Duodenal mucosa (tissue), 2 donors: Measurements from ENCODE around the gene PLP2.

Experiments used
- H3K27ac ChIP-seq: one replicate; pipeline ENCODE4 v1.7.0; 2013; ENCODE audit warnings: low read depth, low read length
- H3K27me3 ChIP-seq, 2 donors: one replicate each; pipeline ENCODE4 v1.7.0; 2013; ENCODE audit warnings: low read length in 2 of 2, control low read depth in 1 of 2; ENCODE audit not compliant: insufficient read depth in 2 of 2, control insufficient read depth in 1 of 2
- H3K36me3 ChIP-seq, 2 donors: one replicate each; pipeline ENCODE4 v1.7.0; 2013; ENCODE audit warnings: low read length in 2 of 2, control low read depth in 1 of 2; ENCODE audit not compliant: insufficient read depth in 2 of 2, control insufficient read depth in 1 of 2
- H3K4me1 ChIP-seq, 2 donors: one replicate each; pipeline ENCODE4 v1.7.0; 2013; ENCODE audit warnings: low read length in 2 of 2, control low read depth in 1 of 2; ENCODE audit not compliant: insufficient read depth in 2 of 2, control insufficient read depth in 1 of 2
- H3K4me3 ChIP-seq, 2 donors: one replicate each; pipeline ENCODE4 v1.7.0; 2013; ENCODE audit warnings: low read length in 2 of 2, low read depth in 1 of 2
- H3K9ac ChIP-seq, 2 donors: one replicate each; pipeline ENCODE4 v1.7.0; 2013; ENCODE audit warnings: low read length in 2 of 2, low read depth in 1 of 2
- H3K9me3 ChIP-seq, 2 donors: one replicate each; pipeline ENCODE4 v1.7.0; 2013; ENCODE audit warnings: low read length in 2 of 2, control low read depth in 1 of 2; ENCODE audit not compliant: control insufficient read depth in 1 of 2

PLP2 gene

GRCh38 chrX:49186125-49187027, 14.7 kb downstream of the PLP2 start, which contains the start of gene PRICKLE3:
PRICKLE3 (minus strand) TSS chrX:49186373; CDS start chrX:49186297, 76 bp downstream.
- Histone ChIP-seq H3K4me1 (peaks cover 0 to 5% of the 10 kb centered on the region in 2 donors), H3K9ac (peak within 1 kb of the TSS; percentile 60 to 73), H3K36me3 (peaks cover 0 to 3% of the 10 kb centered on the region in 2 donors), H3K27me3 (no peaks in the 10 kb centered on the region), H3K4me3 (peak within 1 kb of the TSS; percentile 61 to 72), H3K9me3 (no peaks in the 10 kb centered on the region), H3K27ac (peak within 1 kb of the TSS; percentile 66)

GRCh38 chrX:49187028-49187394, 15.3 kb downstream of the PLP2 start:
- Histone ChIP-seq H3K36me3 (peaks cover 0 to 3% of the 10 kb centered on the region in 2 donors), H3K27me3 (no peaks in the 10 kb centered on the region), H3K27ac (no peak overlapping the region), H3K9ac (no peak overlapping the region), H3K9me3 (no peaks in the 10 kb centered on the region), H3K4me1 (peaks cover 0 to 5% of the 10 kb centered on the region in 2 donors), H3K4me3 (no peak overlapping the region)

GRCh38 chrX:49187526-49187925, 15.8 kb downstream of the PLP2 start:
- H3K27me3 ChIP-seq, result no peaks in the 10 kb centered on the region
- H3K27ac ChIP-seq, result no peak overlapping the region
- H3K4me3 ChIP-seq, result no peak overlapping the region
- H3K9ac ChIP-seq, result no peak overlapping the region
- no peaks in the 10 kb centered on the region for H3K36me3 ChIP-seq
- H3K4me1 ChIP-seq, result peaks cover 0 to 8% of the 10 kb centered on the region in 2 donors
- H3K9me3 ChIP-seq, result no peaks in the 10 kb centered on the region

- Histone ChIP-seq H3K4me1 (peaks cover 0 to 8% of the 10 kb centered on the region in 2 donors), H3K9ac (no peak overlapping the region), H3K27ac (no peak overlapping the region)
These were observed 16.9 kb downstream of the PLP2 start for GRCh38 chrX:49188468-49189076.

GRCh38 chrX:49189606-49190005, 17.9 kb downstream of the PLP2 start:
- Histone ChIP-seq H3K4me3 (no peak overlapping the region), H3K27ac (no peak overlapping the region), H3K9ac (no peak overlapping the region)

More at GRCh38 chrX:49188468-49189076, 16.9 kb downstream of the PLP2 start:
- Histone ChIP-seq H3K27me3 (no peaks in the 10 kb centered on the region), H3K9me3 (no peaks in the 10 kb centered on the region), H3K36me3 (no peaks in the 10 kb centered on the region), H3K4me3 (no peak overlapping the region)

GRCh38 chrX:49190821-49191573, 19.3 kb downstream of the PLP2 start:
- H3K27me3 ChIP-seq, result no peaks in the 10 kb centered on the region
- no peaks in the 10 kb centered on the region for H3K36me3 ChIP-seq
- H3K4me1 ChIP-seq, result peaks cover 0 to 3% of the 10 kb centered on the region in 2 donors
- peak overlapping the region; percentile 78 for H3K27ac ChIP-seq
- peak overlapping the region; percentile 66 to 70 for H3K9ac ChIP-seq
- peak overlapping the region; percentile 74 to 78 for H3K4me3 ChIP-seq
- no peaks in the 10 kb centered on the region for H3K9me3 ChIP-seq

More at GRCh38 chrX:49189606-49190005, 17.9 kb downstream of the PLP2 start:
- no peaks in the 10 kb centered on the region for H3K27me3 ChIP-seq
- no peaks in the 10 kb centered on the region for H3K36me3 ChIP-seq
- H3K4me1 ChIP-seq, result peaks cover 0 to 8% of the 10 kb centered on the region in 2 donors
- H3K9me3 ChIP-seq, result no peaks in the 10 kb centered on the region

GRCh38 chrX:49191574-49192011, 19.9 kb downstream of the PLP2 start:
- peak overlapping the region; percentile 78 for H3K27ac ChIP-seq
- peak overlapping the region; percentile 74 to 78 for H3K4me3 ChIP-seq
- peaks cover 0 to 3% of the 10 kb centered on the region in 2 donors for H3K4me1 ChIP-seq
- H3K36me3 ChIP-seq, result no peaks in the 10 kb centered on the region
- no peaks in the 10 kb centered on the region for H3K9me3 ChIP-seq
- H3K27me3 ChIP-seq, result no peaks in the 10 kb centered on the region
- peak overlapping the region; percentile 66 to 70 for H3K9ac ChIP-seq

GRCh38 chrX:49192722-49193328, 21.1 kb downstream of the PLP2 start:
- Histone ChIP-seq H3K36me3 (no peaks in the 10 kb centered on the region), H3K4me1 (peaks cover 0 to 3% of the 10 kb centered on the region in 2 donors), H3K9ac (no peak overlapping the region), H3K27ac (no peak overlapping the region), H3K4me3 (no peak overlapping the region), H3K27me3 (no peaks in the 10 kb centered on the region), H3K9me3 (no peaks in the 10 kb centered on the region)

GRCh38 chrX:49193542-49193964, 21.9 kb downstream of the PLP2 start:
- Histone ChIP-seq H3K36me3 (no peaks in the 10 kb centered on the region), H3K4me1 (peaks cover 0 to 3% of the 10 kb centered on the region in 2 donors), H3K9me3 (no peaks in the 10 kb centered on the region), H3K9ac (no peak overlapping the region), H3K27me3 (no peaks in the 10 kb centered on the region), H3K4me3 (no peak overlapping the region), H3K27ac (no peak overlapping the region)
